Measurements from ENCODE around the gene G2E3. TPM values are rescaled to one million over a fixed set of nuclear protein-coding genes. Genes with fewer than 3 reads are reported as not detected.

G2E3 gene
- total and polyA plus RNA-seq, 2 of the 4 experiments (the other 2 are of a cell fraction), result 9.6 to 19.4 TPM

DNA sequence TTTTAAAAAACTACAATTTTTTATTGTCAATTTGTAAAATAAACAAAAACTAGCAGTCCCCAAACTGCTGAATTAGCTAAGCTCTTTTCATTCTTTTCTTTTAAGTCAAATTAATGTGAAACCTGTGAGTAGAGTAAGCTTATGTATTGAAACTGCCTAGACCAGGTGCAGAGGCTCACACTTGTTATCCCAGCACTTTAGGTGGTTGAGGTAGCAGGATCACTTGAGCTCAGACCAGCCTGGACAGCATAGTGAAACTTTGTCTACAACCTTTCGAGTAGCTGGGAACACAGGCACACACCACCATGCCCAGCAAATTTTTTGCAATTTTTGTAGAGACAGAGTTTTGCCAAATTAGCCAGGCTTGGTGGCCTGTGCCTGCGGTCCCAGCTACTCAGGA lies 89.5 kb downstream of the G2E3 start:
- Histone ChIP-seq H3K23ac (ENCODE audit: low read depth, low read length) (no peak overlapping the region), H4K20me1 (ENCODE audit: insufficient read depth, low read length) (no peaks in the 10 kb centered on the region; the same call in 1 of the 2 replicates), H3K9me1 (ENCODE audit: insufficient read depth, low read length) (no peaks in the 10 kb centered on the region), H3K9ac (ENCODE audit: low read depth, low read length) (no peak overlapping the region), H2BK20ac (ENCODE audit: low read depth, low read length) (no peak overlapping the region), H4K5ac (ENCODE audit: low read depth, low read length) (no peak overlapping the region), H3K27ac (ENCODE audit: insufficient read depth, low read length) (no peak overlapping the region), H3K4me3 (ENCODE audit: insufficient read depth, low read depth, low read length) (no peak overlapping the region), H3K4ac (ENCODE audit: low read depth, low read length) (no peak overlapping the region), H2AK9ac (replicated peaks; ENCODE audit: low read depth, low read length, poor library complexity) (no peak overlapping the region), H2BK15ac (ENCODE audit: low read depth, low read length) (no peak overlapping the region), H4K8ac (ENCODE audit: low read depth in 2 of 2, low read length in 2 of 2) (no peak overlapping the region), H3K9me3 (ENCODE audit: control insufficient read depth, insufficient read depth, low read length) (peaks cover 4% of the 10 kb centered on the region; the same call in 1 of the 2 replicates), H3K4me2 (ENCODE audit: low read depth, low read length) (no peak overlapping the region), H3K4me1 (ENCODE audit: control insufficient read depth, insufficient read depth, low read length) (no peaks in the 10 kb centered on the region), H2AFZ (replicated peaks; ENCODE audit: low read length, poor library complexity) (no peak overlapping the region), H4K91ac (ENCODE audit: insufficient read depth, low read depth, low read length) (no peak overlapping the region), H3K56ac (ENCODE audit: extremely low read depth, insufficient read depth, low read length) (no peak overlapping the region), H3K27me3 (ENCODE audit: control insufficient read depth, insufficient read depth, low read length) (no peaks in the 10 kb centered on the region), H3K18ac (ENCODE audit: low read depth, low read length) (no peak overlapping the region), H3K14ac (replicated peaks; ENCODE audit: low read depth, low read length) (no peak overlapping the region), H2BK120ac (ENCODE audit: low read depth, low read length) (no peak overlapping the region), H2BK5ac (ENCODE audit: low read depth, low read length, poor library complexity, severe bottlenecking) (no peak overlapping the region), H3K36me3 (ENCODE audit: control insufficient read depth, insufficient read depth, low read length) (peaks cover 19% of the 10 kb centered on the region), H2AK5ac (ENCODE audit: low read depth, low read length) (no peak overlapping the region), H3K79me1 (ENCODE audit: low read depth in 1 of 2, low read length in 2 of 2) (peaks cover 9 to 18% of the 10 kb centered on the region in 2 experiments)
- POLR2A ChIA-PET (ENCODE audit: unreplicated experiment), result no interaction called here
- CTCF ChIA-PET, result no interaction called here
- DNase-seq, result no peak
- intact Hi-C loops (cut with micrococcal nuclease) (no loop called here), dilution Hi-C loops (cut with HindIII; ENCODE audit: low sequenced_read_pairs, unreplicated experiment) (no loop called here), in situ Hi-C loops (cut with MboI; ENCODE audit: low sequenced_read_pairs) (no loop called here)
- BruUV-seq (replicated peaks), result no TSS peak
- no CpG with 5 or more reads among the region's 2 CpGs for WGBS, 2 experiments (ENCODE audit: extremely low coverage in 2 of 2, insufficient read length in 1 of 2)
- no peak for TF ChIP-seq CHD1 (IDR thresholded peaks at IDR 0.05; ENCODE audit: low read depth, low read length)
- no peak for ATAC-seq (ENCODE audit: low read depth)

Measured in IMR-90 (cell line).